Stimulated activated CD4-positive, alpha-beta T cell treated with anti-CD3 and anti-CD28 coated beads, TNF-alpha, amount 100 ng/mL, for 4 hours (primary cell): ENCODE results near the gene BAG5.

Source experiments
- DNase-seq, 3 experiments: peaks; one replicate each; pipeline ENCODE4 v3.0.0-alpha.2; 2020; ENCODE audit warnings: low read depth in 3 of 3

BAG5 gene

DNA sequence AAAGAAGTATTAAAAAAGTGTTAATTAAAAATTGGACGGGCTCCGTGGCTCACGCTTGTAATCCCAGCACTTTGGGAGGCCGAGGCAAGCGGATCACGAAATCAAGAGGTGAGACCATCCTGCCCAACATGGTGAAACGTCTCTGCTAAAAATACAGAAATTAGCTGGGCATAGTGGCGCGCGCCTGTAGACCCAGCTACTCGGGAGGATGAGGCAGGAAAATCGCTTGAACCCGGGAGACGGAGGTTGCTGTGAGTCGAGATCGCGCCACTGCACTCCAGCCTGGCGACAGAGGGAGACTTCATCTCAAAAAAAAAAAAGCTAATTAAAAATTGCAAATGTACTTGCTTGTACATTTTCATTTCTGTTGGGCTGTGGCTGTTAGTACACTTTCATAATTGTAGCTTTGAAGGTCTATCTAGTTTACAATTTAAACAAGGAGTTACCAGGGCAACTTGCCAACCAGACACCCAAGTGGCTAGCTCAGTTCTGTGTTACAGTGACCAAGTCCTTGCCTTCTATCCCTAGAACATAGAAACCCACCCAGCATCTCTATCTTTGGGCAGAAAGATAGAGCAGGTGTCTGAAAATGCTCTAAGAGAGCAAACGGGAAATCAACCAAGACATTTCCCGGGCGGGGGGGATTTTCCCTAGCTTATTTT, 1.5 kb upstream of the BAG5 start:
- no peak for DNase-seq

DNA sequence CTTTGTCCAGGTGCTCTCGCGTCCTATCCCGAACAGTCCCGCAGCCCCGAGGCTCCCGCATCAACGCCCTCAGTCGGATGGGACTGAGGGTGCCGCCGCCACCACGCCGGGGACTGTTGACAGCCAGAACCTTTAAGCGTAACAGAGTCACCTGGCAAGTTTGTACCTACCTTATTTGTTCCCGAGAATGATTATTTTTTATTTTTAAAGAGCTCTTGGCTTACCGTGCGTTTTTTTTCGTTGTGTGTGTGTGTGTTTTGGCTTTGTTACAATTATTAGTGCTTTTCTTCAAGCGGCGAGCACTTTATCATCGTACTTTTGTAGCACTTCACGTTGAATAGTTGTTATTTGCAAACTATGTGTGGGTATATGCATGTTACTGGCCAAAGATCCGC, 766 bp upstream of the BAG5 start:
- DNase-seq, result no peak

DNA sequence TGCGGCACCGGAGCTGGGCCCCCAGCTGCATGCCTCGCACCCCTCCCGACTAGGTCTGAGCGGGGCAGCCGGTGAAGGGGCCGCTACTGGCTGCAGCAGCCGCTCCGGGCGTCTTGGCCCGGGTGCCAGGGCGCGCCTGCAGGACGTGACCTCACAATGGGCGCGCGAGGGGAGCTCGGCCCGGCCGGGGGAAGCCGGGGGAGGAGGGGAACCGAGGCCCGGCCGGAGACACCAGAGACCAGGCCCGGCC, 353 bp downstream of the BAG5 start:
- DNase-seq, result no peak

DNA sequence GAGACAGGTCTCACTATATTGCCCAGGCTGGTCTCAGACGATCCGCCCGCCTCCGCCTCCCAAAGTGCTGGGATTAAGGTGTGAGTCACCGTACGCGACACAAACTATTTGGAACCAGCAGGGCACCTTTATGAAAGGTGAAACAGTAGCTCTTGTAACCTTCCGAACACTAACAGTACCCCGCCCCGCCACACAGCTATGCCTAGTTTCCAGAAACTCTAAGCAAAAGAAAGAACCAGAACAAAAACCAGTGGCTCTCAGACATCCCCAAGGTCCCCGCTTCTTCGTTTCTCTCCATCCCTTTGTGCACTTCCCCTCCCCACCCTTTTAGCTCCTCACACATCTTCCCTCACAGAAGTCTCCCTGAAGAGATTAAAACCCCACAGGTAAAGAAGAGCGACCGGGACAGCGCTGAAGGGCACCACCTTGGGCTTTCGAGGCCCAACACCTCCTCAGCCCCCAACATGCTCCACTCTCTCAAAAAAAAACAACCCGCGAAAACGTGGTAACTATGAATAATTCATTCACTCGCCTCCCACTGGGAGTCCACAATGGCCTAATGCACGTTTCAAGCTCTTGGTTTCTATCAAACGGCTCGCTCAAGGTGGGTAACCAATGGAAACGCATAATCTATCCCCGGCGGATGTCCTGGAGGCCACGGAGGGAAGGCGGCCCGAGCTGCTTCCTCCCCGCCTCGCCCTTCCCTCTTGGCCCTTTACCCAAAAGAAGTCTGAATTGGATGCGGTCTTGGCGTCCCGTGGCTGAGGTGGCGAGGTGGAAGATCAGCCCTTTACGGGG, 877 bp downstream of the BAG5 start:
- DNase-seq, result no peak

DNA sequence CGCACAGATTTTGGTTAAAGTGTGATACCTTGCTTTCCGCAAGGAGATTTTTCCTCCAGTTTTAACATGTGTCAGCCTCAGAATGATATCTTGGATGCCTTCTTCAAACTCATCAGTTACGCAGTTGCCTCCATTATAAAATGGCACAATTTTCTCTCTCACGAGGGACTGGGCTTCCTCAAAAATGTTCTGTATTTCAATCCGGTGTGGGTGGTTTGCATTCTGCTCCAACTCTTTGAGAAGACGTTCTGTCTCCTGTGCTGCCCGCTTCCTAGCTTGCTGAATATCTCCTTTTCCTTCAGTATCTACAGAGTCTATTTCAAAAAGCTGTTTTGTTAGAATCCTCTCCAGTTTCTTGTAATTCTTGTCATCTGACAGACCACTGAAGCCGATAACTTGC, 1.8 kb downstream of the BAG5 start:
- no peak for DNase-seq

DNA sequence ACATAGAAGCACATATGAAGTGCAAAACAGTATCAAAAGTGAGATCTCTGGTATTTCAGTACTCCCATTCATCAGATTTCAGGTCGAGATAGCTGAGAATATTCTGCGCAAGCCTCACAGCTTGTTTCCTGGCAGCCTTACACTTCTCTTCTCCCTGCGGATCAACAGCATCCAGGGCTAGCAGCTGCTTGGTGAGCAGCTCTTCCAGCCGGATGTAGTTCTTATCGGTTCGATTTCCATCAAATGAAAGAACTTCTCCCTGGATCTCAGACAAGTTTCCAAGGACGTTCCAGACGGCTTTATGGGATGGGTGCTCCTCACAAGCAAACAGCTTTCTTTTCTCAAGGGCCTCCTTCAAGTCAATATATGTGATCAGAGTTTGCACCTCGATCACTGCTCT, 2.7 kb downstream of the BAG5 start:
- no peak for DNase-seq

DNA sequence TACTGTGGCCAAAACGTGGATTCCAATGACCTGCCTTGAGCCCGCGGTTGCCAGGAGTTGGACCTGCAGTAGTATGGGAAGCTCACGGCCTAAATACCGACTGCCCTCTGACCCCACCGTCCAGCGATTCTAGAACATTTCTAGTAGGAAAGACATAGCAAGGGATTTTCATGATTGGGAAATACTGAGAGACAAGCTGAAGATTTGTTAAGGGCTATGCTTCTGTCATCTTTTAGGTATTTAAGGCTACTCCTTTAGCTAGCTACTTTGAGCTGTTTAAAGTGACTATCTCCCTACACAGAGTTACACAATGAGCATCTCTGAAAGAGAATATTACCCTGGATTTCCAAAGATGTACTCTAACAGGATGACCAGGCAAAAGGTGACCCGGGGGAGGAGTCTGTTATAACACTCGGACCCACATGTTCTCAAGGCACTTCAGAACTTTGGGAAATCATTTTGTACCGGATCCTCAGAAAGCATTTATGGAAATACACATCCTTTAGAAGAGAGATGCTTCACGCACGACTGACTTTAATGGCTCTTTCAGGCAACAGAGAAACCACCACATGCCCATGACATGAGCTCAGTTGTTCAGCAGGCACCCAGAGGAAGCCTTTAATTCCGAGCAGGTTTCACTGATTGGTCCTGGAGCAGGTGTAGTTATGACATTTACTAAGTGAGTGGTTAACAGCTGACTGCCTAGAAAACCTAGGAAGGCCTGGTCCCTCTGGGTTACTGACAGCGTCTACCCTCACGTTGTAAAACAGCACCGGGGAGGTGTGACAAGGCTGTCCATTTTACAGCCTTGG, 4.2 kb downstream of the BAG5 start:
- DNase-seq, result no peak

DNA sequence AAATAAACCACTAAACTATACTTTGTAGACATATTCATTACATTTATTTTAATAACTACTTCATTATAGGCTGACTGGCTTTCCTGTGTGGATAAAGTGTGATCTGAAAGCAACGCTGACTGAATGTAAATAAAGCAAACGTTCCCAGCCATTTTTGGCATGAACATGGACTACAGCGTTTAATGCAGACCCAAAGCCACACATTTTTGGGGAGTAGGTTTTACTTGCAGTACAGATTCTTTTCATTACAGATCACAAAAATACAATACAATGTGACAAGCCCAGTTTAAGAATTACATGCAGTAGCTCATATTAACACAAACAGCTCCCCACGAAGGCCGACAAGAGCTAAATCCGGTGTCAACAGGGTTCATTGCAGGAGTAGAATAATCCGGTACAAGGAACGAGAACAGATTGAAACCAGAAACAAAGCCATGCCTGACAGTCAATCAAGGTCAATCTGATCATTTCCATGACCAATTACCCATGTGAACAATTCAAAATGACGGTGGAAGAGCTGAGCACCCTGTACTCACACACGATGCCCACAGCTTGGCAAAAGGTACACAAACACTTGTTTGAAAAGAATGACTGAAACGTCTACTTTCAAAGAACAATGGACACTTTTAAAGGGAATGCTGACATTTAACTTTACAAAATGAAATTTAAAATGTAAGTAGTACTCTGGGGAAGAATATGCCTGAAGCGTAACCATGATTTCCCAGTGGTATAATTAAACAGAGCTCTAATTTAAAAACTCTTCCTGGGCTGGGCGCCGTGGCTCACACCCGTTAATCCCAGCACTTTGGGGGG, 5.3 kb downstream of the BAG5 start:
- no peak for DNase-seq

DNA sequence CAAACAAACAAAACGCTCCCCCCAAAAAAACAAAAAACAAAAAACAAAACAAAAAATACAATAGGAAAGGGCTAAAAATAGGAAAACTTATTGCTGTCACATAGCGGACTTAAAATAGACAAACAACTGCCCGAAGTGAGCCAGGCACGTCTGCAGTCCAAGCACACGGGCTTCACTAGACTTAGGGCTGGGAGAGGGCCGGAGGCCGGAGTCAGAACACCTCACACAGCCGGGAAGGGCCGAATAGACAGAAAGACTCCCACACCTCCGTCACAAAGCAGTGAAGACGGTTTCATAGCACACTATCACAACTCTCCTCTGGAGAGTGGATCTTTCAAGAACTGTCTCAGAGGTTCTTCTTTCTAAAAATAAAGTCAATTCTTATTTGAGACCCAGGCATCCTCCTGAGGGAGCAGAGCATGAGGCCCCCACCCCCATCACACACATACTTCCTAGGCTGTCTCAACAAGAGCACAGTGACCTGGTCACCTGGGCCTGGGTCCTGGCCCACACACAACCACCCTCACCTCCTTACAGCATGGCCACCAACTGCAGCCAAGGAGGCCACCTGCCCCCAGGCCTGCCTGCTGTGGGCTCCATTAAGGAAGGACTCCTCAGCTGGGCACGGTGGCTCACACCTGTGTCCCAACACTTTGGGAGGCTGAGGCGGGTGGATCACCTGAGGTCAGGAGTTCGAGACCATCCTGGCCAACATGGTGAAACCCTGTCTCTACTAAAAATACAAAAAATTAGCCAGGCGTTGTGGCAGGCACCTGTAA, 6.7 kb downstream of the BAG5 start:
- no peak for DNase-seq

DNA sequence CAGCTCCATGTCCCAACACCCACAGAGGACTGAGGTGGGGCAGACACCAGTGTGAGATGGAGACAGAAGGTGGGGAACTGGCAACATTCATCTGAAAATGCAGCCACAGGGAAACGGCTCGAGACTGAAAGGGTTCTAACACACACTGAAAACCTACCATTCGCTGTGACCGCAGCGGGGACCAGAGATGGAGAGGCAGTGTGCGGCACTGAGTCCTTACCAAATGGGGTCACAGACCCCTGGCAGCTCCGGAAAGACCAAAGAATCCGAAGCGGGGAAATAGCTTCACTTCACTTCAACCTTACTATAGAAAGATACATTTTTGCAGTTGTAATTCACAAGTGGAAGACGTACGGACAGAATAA, 9.6 kb downstream of the BAG5 start:
- no peak for DNase-seq

DNA sequence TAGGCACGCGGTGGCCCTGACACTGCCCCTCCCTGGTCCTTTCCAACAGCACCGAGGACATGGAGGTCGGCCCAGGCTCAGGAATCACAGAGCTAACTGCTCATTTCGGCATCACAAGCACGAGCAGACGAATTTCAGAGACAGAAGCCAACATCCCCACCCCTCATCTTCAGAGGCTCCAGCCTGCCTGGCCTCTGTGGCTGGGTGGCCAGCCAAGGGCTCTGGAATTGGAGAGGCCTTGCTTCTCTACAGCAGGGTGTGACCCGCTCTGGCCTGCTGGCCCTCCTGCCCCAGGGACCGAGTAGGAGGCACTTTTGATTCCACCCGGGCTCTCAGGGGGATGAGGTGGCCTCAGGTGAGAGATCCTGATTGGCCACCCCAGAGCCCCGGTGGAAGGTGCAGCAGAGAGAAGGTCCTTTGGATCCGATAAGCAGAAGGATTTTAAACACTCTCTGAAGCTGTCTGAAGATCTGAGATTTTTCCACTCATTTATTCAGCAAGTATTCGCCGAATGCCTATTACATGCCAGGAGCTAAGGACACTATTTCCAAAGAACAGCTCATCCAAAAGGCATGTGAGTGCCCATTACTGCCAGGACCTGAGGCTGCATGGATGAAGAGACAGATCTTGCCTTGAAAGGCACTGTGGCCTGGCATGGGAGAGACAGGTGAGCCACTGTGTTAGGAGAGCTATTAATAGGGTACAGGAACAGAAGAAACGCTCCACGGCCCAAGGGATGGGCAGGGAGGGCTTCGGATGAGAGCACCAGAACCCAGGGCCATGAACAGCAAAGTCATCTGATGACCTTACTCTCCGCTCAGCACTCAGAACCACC, 10.2 kb downstream of the BAG5 start:
- no peak for DNase-seq

DNA sequence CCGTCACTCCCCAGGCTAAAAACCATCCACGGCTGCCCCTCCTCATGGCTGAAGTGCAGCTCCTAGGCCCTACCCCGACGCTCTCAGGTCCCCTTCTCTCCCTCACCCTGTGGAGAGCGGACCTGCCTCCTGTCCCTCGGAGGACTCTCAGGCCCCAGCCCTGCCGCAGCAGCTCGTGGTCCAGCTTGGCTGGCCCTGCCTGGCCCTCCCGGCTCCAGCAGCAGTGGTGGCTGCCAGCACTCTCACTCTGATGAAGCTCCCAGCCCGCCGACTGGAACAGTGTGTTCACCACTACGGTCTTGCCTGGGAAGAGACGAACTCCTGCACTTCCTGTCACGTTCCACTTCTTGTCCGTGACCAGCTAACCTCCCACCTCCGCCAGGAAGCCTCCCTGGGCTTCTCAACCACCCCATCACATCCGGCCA, 11.1 kb downstream of the BAG5 start:
- DNase-seq, result no peak

DNA sequence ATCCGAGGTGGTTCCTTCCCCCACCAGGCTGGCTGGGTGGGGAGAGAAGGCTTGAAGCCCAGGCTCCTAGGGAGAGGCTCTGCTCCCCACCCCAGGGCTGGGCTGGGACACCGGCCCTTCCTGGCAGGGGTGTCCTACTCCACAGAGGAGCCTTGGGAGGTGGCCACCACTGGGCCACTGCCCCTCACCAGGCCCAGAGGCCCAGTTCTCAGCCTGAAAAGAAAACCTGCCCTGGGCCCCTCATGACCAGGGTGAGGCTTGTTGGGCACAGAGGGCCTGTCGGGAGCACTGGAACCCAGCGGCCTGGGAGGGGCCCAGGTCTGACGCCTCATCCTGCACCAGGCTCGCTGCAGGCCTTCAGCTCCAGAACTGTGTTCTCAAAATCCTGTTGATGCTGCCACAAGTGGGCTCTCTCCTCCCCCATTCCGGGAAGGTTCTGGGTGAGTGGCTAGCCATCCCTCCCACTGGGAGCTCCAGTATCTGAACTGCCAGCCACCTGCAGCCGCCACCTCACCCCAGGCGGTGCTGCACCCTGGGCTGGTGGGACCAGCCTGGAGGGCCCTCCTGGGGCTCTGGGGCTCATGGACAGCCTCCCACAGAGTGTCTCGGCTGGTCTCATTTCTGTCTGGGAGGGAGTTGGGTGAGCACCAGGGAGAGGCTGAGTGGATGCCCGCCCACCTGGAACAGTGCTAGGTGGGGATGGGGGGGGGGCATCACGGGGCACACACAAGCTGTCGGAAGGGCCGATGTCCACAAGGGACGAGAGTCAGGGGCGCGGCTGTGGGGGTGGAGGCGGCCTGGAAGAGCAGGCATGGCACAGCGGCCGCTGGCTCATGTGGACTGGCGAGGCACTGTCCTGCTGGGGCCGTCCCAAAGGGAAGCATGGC, 11.8 kb downstream of the BAG5 start:
- DNase-seq, result no peak

DNA sequence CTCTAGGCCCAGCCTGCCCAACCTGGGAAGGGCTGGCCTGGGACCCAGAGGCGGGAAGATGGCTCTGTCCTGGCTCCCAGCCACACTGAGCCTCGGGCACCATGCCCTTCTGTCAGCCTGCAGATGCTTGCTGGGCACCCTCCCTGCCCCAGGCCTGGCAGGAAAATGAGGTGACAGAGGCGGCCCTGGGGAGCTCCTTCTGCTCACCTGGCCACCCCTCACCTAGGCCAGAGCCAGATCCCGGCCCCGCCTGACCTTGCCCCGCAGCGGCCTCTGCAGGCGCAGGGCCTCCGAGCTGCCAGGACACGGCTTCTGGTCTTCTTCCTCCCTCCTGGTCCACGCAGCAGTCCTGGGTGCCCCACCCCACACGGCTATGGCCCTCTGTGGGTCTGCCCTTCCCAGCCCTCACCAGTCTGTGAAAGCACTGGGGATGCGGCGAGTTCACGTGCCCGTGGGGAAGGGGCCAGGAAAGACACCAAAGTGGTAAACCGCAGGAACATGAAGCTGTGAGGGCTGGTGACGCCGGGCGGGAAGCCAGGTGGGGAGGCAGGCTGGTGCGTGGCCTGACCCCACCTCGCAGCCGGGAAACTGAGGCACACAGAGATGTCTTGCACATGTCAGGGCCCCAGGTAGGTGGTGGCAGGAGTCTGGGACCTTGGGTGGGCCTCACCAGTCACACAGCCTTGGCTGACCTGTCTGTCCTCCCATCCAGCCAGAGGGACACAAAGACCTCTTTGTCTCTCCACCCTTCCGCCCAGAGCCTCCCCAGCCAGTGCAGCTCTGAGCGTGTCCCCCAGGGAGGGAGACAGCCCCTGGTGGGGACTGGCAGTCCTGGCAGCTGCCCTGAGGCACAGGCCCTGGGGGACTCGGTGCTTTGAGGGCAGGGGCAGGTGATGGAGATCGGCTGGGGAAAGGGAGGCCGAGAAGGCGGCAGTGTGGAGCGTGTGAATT, 12.8 kb downstream of the BAG5 start:
- no peak for DNase-seq

DNA sequence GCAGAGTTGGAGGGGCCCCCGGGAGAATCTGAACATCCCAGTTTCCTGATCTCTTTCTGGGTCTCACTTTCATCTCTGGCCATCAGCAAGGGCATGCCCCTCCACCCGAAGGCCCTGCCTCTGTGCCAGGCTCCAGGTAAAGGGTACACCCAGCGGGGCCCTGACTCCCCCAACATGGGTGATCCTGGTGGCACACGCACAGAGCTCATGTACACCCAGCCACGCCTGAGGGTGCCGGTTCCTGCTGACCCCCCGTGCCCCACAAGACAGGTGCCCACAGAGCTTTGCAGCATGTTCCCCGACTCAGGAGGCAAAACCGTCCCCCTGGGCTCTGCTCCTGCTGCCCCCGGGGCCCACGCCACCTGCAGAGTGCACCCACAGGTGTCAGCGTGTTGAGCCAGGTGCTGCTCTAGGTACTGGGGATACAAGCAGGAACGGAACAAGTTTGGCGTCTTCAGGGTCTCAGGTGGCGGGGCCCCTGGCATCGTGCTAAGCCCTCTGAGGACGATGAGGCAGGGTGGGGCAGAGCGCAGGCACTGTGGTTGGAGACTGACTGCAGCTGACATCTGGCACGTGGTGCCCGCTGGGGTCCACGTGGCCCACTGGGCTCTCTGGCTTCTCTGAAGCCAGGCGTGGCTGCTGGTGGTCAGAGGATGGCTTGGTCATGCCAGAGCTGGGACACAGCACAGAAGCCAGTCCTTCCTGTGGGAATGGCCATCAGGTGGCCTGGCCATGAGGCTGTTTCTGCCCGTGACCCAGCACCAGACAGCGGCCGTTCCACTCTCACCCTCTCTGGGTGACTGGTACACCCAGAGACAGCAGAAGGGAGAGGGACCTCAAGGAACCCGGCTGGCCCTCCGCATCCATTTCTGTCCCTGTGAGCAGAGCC, 13.8 kb downstream of the BAG5 start:
- no peak for DNase-seq

DNA sequence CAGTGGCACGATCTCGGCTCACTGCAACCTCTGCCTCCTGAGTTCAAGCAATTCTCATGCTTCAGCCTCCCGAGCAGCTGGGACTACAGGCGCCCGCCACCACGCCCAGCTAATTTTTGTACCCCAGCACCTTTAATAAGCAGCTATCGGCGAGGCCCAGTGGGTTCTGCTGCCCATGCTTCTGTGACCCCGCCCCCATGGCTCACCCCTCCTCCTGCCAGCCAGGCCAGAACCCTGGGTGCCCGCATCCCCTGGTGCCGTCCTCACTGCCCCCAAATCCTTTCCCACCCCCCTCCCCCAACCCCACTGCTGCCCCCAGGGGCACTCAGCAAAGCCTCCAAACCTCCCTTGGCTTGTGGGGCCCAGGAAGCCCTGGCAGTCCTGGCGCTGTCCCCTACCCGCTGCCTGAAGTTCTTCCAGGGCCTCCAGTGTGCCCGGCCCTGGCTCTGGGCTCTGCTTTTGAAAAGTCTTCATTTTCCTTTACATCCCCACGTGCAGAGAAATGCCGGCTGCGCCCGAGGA, 14.5 kb downstream of the BAG5 start:
- no peak for DNase-seq

DNA sequence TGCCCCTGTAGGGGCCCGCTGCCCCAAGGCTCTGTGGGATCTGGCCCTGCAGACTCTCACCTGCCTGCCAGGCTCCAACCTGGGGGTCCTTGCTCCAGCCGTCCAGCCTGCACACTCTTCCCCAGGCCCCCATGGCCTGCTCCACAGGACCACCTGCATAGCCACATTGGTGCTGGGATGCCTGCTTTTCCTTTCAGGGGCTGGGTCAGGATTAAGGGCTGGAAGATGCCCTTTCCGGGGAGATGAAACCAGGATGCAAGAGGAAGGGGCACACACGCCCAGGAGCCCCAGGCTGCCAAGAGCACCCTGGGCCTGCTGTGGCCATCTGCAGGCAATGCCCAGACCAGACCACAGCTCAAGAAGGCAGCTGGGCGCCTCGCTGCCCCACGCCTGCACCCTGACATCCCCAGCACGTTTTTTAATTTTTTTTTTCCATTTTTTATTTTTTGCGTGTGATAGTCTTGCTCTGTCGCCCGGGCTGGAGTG, 15.0 kb downstream of the BAG5 start:
- DNase-seq, result no peak
